Parathyroid adenoma (tissue), 2 donors: Measurements from ENCODE around the gene DOCK2.

Experiments used
- H2AFZ ChIP-seq: fragments of 300-600 bp; sonication (generic); one replicate; pipeline ENCODE4 v1.7.0; 2017; ENCODE audit warnings: antibody characterized with exemption, mild to moderate bottlenecking
- H3K27ac ChIP-seq: fragments of 300-600 bp; sonication (generic); one replicate; pipeline ENCODE4 v1.7.0; 2017
- H3K27me3 ChIP-seq: fragments of 300-600 bp; sonication (generic); one replicate; pipeline ENCODE4 v1.7.0; 2017; ENCODE audit warnings: low read length; ENCODE audit not compliant: control insufficient read depth, insufficient read depth
- H3K36me3 ChIP-seq: fragments of 300-600 bp; sonication (generic); one replicate; pipeline ENCODE4 v1.7.0; 2017; ENCODE audit warnings: low read length; ENCODE audit not compliant: control insufficient read depth, insufficient read depth
- H3K4me1 ChIP-seq: fragments of 300-600 bp; sonication (generic); one replicate; pipeline ENCODE4 v1.7.0; 2017; ENCODE audit warnings: control low read depth
- H3K4me2 ChIP-seq: fragments of 300-600 bp; sonication (generic); one replicate; pipeline ENCODE4 v1.7.0; 2017; ENCODE audit warnings: low read length
- H3K4me3 ChIP-seq: fragments of 300-600 bp; sonication (generic); one replicate; pipeline ENCODE4 v1.7.0; 2017; ENCODE audit warnings: low read depth, low read length
- H3K79me2 ChIP-seq: fragments of 300-600 bp; sonication (generic); one replicate; pipeline ENCODE4 v1.7.0; 2017; ENCODE audit warnings: control low read depth
- H3K9ac ChIP-seq: fragments of 300-600 bp; sonication (generic); one replicate; pipeline ENCODE4 v1.7.0; 2017; ENCODE audit warnings: mild to moderate bottlenecking
- H3K9me3 ChIP-seq: fragments of 300-600 bp; sonication (generic); one replicate; pipeline ENCODE4 v1.7.0; 2017; ENCODE audit warnings: low read length; ENCODE audit not compliant: control insufficient read depth
- TF ChIP-seq, protein P1 (sequence below): fragments of 300-600 bp; sonication (generic); IDR thresholded peaks from one replicate; pipeline ENCODE4 v1.7.0; 2017; ENCODE audit warnings: antibody characterized with exemption, mild to moderate bottlenecking
- donor health status: primary hyperparathyroidism.

DOCK2 gene

DNA sequence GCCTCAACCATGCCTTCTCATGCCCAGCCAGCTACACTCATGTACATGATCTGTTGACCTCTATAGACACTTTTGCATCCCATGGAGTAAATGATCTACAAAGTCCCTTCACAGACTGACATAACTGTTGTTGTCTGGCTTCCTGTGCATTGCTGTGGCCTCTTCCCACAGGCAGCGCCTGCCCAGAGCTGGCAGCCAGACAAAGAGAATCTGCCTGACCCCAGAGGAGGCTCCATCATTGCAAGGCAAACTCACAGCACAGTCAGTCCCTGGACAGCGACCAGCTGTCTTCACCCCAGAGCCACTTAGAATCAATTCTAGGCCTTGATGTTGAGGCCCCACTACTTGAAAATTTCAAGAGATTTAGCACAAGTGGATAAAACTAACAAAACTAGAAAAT is 277.7 kb downstream of the DOCK2 start:
- TF ChIP-seq, protein P1, sequence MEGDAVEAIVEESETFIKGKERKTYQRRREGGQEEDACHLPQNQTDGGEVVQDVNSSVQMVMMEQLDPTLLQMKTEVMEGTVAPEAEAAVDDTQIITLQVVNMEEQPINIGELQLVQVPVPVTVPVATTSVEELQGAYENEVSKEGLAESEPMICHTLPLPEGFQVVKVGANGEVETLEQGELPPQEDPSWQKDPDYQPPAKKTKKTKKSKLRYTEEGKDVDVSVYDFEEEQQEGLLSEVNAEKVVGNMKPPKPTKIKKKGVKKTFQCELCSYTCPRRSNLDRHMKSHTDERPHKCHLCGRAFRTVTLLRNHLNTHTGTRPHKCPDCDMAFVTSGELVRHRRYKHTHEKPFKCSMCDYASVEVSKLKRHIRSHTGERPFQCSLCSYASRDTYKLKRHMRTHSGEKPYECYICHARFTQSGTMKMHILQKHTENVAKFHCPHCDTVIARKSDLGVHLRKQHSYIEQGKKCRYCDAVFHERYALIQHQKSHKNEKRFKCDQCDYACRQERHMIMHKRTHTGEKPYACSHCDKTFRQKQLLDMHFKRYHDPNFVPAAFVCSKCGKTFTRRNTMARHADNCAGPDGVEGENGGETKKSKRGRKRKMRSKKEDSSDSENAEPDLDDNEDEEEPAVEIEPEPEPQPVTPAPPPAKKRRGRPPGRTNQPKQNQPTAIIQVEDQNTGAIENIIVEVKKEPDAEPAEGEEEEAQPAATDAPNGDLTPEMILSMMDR = no peak
- Histone ChIP-seq H3K79me2 (no peaks in the 10 kb centered on the region), H3K27ac (no peak overlapping the region), H3K4me3 (no peak overlapping the region), H3K4me2 (no peak overlapping the region), H3K4me1 (no peaks in the 10 kb centered on the region), H3K27me3 (no peaks in the 10 kb centered on the region), H2AFZ (no peak overlapping the region), H3K9me3 (no peaks in the 10 kb centered on the region), H3K36me3 (no peaks in the 10 kb centered on the region), H3K9ac (no peak overlapping the region)

DNA sequence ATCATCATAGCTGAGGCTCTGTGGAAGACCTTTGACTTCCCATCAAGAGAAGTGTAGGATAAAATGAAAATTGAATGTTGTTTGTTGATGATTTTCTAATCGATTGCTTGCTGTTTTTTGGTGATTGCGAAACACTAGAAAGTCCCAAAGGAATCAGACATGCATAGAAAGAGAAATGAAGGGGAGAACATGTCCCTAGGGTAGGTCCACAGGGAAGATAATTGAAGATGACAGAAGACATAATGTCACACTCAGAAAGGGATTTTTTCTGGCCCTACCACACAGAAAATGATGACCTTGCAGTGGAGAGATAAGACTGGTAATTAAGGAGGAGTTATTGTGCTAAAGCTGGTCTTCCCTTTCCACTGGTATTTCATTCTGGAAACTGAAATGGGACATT is 280.4 kb downstream of the DOCK2 start:
- TF ChIP-seq, protein P1 = no peak
- Histone ChIP-seq H3K9ac (no peak overlapping the region), H3K27me3 (no peaks in the 10 kb centered on the region), H3K27ac (no peak overlapping the region), H3K4me2 (no peak overlapping the region), H3K4me1 (no peaks in the 10 kb centered on the region), H3K9me3 (no peaks in the 10 kb centered on the region), H3K36me3 (no peaks in the 10 kb centered on the region), H3K4me3 (no peak overlapping the region), H3K79me2 (no peaks in the 10 kb centered on the region), H2AFZ (no peak overlapping the region)

DNA sequence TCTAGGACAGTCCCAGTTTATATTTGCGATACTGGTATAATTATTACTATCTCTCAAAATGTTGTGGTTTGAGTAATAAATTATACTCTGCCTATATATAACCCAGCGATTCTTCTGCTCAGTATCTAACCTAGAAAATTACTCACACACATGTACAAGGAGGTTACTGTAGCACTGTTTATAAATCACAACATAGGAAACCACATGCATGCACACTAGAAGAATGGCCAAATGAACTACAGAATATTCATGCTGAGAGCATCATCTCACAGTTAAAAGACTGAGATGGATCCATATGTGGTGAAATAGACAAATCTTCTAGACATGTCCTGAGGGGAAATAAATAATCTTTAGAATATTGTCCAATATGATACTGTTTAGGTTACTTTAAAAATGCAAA is 281.2 kb downstream of the DOCK2 start:
- H3K27ac ChIP-seq = no peak overlapping the region
- H3K27me3 ChIP-seq = no peaks in the 10 kb centered on the region
- H2AFZ ChIP-seq = no peak overlapping the region
- TF ChIP-seq, protein P1 = no peak
- no peaks in the 10 kb centered on the region for H3K36me3 ChIP-seq
- no peaks in the 10 kb centered on the region for H3K9me3 ChIP-seq
- H3K9ac ChIP-seq = no peak overlapping the region
- H3K4me1 ChIP-seq = no peaks in the 10 kb centered on the region
- no peak overlapping the region for H3K4me2 ChIP-seq
- H3K79me2 ChIP-seq = no peaks in the 10 kb centered on the region
- H3K4me3 ChIP-seq = no peak overlapping the region

DNA sequence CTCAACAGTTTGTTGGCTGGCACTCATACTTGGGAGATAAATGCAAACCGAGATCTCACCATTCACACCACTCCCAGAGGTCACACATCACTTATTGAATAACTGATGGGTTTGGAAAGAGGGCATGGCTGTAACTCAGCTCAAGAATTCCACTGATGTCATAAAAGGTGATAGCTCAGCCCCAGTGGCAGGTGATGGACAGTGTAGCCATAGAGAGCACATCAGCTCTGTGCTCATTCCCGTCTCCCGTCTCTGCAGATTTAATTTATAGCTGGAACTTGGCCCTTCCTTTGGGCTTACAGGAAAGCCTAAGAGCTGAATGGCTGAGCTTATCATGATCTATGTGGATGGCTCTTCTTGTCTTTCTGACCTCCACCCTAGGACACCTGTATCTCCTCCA is 283.4 kb downstream of the DOCK2 start:
- TF ChIP-seq, protein P1 = no peak
- H3K4me1 ChIP-seq = no peaks in the 10 kb centered on the region
- H3K27me3 ChIP-seq = no peaks in the 10 kb centered on the region
- no peak overlapping the region for H3K4me2 ChIP-seq
- H3K9me3 ChIP-seq = no peaks in the 10 kb centered on the region
- no peak overlapping the region for H2AFZ ChIP-seq
- no peaks in the 10 kb centered on the region for H3K79me2 ChIP-seq
- no peaks in the 10 kb centered on the region for H3K36me3 ChIP-seq
- H3K9ac ChIP-seq = no peak overlapping the region
- H3K4me3 ChIP-seq = no peak overlapping the region
- no peak overlapping the region for H3K27ac ChIP-seq

DNA sequence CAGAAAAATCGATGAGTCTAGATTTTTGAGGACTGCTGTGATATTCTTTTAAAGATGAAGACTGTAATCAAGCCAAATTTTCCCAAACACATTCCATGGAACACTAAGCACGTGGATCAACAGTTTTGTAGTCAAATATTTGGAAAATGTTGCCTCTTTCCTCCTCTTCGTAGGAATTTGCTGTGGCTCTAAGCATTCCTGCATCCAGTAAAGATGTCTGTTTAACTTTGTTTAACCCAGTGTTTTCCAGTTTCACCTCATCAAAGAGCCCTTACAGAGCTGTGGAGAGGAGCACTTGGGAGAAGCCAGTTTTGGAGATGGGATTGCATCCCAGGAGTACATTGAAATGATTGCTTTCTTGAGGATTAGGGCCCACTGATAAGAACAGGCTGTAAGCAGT is 284.3 kb downstream of the DOCK2 start:
- Histone ChIP-seq H3K36me3 (no peaks in the 10 kb centered on the region), H3K4me2 (no peak overlapping the region)

More for the DNA sequence above, 284.3 kb downstream of the DOCK2 start:
- Histone ChIP-seq H3K27me3 (no peaks in the 10 kb centered on the region), H3K27ac (no peak overlapping the region), H3K4me1 (no peaks in the 10 kb centered on the region), H3K9me3 (no peaks in the 10 kb centered on the region), H3K79me2 (no peaks in the 10 kb centered on the region), H3K4me3 (no peak overlapping the region), H3K9ac (no peak overlapping the region), H2AFZ (no peak overlapping the region)
- TF ChIP-seq, protein P1 = no peak
